Umbilical cord (tissue), 2 donors: ENCODE measurements around the gene ALX4. TPM values are rescaled to one million over a fixed set of nuclear protein-coding genes. Genes with fewer than 3 reads are reported as not detected.

Experiments
- DNase-seq: peaks from one replicate; pipeline ENCODE4 v3.0.0-alpha.2; 2015; ENCODE audit warnings: low spot score
- total RNA-seq: library from RNA; depleted of rRNA; stranded (reverse); fragments of >200 nt; gene quantifications from one replicate; pipeline ENCODE4 v1.2.3, GENCODE V29; 2014; ENCODE audit warnings: low replicate concordance; ENCODE audit not compliant: insufficient read depth

The ALX4 gene
- total RNA-seq, 1 donor from 2014 or later = 2.6 TPM

GRCh38 chr11:44268614-44269080 lies 41.3 kb downstream of the ALX4 start:
- DNase-seq = no peak

GRCh38 chr11:44267750-44268613 lies 42.0 kb downstream of the ALX4 start:
- no peak for DNase-seq

- DNase-seq = no peak
These were observed 42.8 kb downstream of the ALX4 start for GRCh38 chr11:44267006-44267749.

GRCh38 chr11:44266056-44266780 lies 43.7 kb downstream of the ALX4 start:
- DNase-seq = no peak

GRCh38 chr11:44264761-44265160 lies 45.2 kb downstream of the ALX4 start:
- DNase-seq = no peak

GRCh38 chr11:44264438-44264749 lies 45.5 kb downstream of the ALX4 start:
- DNase-seq = no peak

- DNase-seq = no peak
These were observed 46.1 kb downstream of the ALX4 start for GRCh38 chr11:44263738-44264437.

GRCh38 chr11:44261800-44262591 lies 47.9 kb downstream of the ALX4 start:
- DNase-seq = no peak

GRCh38 chr11:44260081-44260480 lies 49.9 kb downstream of the ALX4 start:
- no peak for DNase-seq

GRCh38 chr11:44258839-44259420 lies 51.0 kb downstream of the ALX4 start:
- DNase-seq = no peak

- no peak for DNase-seq
These were observed 51.8 kb downstream of the ALX4 start for GRCh38 chr11:44258190-44258489.

GRCh38 chr11:44257338-44258189 lies 52.4 kb downstream of the ALX4 start:
- no peak for DNase-seq

- DNase-seq = no peak
These were observed 53.2 kb downstream of the ALX4 start for GRCh38 chr11:44256673-44257291.

GRCh38 chr11:44255406-44256071 lies 54.4 kb downstream of the ALX4 start:
- no peak for DNase-seq

GRCh38 chr11:44252999-44253602 lies 56.8 kb downstream of the ALX4 start:
- DNase-seq = no peak

- no peak for DNase-seq
These were observed 59.5 kb downstream of the ALX4 start for GRCh38 chr11:44250421-44250820.

- DNase-seq = no peak
These were observed 61.8 kb downstream of the ALX4 start for GRCh38 chr11:44248109-44248508.

GRCh38 chr11:44247508-44247907 lies 62.4 kb downstream of the ALX4 start:
- no peak for DNase-seq
